ENCODE measurements around the gene GID8. TPM values are rescaled to one million over a fixed set of nuclear protein-coding genes. Genes with fewer than 3 reads are reported as not detected.

Gene GID8
- total and polyA plus RNA-seq, 2 of the 4 experiments (the other 2 are of a cell fraction), result 21.5 to 33.9 TPM

DNA sequence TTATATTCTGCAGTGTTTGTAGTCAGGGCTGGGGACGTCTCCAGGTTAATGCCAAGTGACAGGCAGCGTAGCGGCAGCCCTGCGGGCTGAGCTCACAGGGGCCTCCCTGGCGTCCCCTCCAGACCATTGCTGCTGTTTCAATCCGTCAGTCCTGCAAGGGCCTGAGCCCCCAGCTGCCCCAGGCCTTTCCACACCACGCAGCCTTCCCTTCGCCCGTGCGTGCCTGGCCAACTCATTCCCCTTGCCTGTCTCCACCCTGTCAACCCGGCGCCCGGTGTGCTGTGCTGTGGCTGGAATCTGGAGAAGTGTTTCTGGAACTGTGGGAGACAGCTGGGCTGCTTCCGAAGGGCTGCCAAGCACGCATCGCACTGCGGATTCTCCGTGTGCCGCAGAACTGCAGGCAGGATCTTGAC, 56.9 kb downstream of the GID8 start:
- H3K9ac ChIP-seq (ENCODE audit: low read depth, low read length), result no peak overlapping the region
- no peak overlapping the region for H3K4me2 ChIP-seq (ENCODE audit: low read depth, low read length)
- no peak overlapping the region for H2BK20ac ChIP-seq (ENCODE audit: low read depth, low read length)
- H3K14ac ChIP-seq (replicated peaks; ENCODE audit: low read depth, low read length), result no peak overlapping the region
- intact Hi-C loops (cut with micrococcal nuclease) (no loop called here), dilution Hi-C loops (cut with HindIII; ENCODE audit: low sequenced_read_pairs, unreplicated experiment) (no loop called here), in situ Hi-C loops (cut with MboI; ENCODE audit: low sequenced_read_pairs) (no loop called here)
- H2BK5ac ChIP-seq (ENCODE audit: low read depth, low read length, poor library complexity, severe bottlenecking), result no peak overlapping the region
- no peak overlapping the region for H2AK9ac ChIP-seq (replicated peaks; ENCODE audit: low read depth, low read length, poor library complexity)
- no peak overlapping the region for H2BK15ac ChIP-seq (ENCODE audit: low read depth, low read length)
- H3K56ac ChIP-seq (ENCODE audit: extremely low read depth, insufficient read depth, low read length), result no peak overlapping the region
- CTCF ChIA-PET, result no interaction called here
- H3K9me1 ChIP-seq (ENCODE audit: insufficient read depth, low read length), result no peaks in the 10 kb centered on the region
- no peaks in the 10 kb centered on the region for H3K79me1 ChIP-seq (ENCODE audit: low read depth in 1 of 2, low read length in 2 of 2)
- H2AFZ ChIP-seq (replicated peaks; ENCODE audit: low read length, poor library complexity), result no peak overlapping the region
- POLR2A ChIA-PET (ENCODE audit: unreplicated experiment), result no interaction called here
- no peak overlapping the region for H3K4me3 ChIP-seq (ENCODE audit: insufficient read depth, low read depth, low read length)
- H4K5ac ChIP-seq (ENCODE audit: low read depth, low read length), result no peak overlapping the region
- peaks cover 80% of the 10 kb centered on the region for H3K27me3 ChIP-seq (ENCODE audit: control insufficient read depth, insufficient read depth, low read length)
- WGBS, 2 experiments (ENCODE audit: extremely low coverage in 2 of 2, insufficient read length in 1 of 2), result 40% methylated on average over 5 of the region's 19 CpGs; no CpG with 5 or more reads in 1 of the 2 experiments
- H4K91ac ChIP-seq (ENCODE audit: insufficient read depth, low read depth, low read length), result no peak overlapping the region
- H4K20me1 ChIP-seq (ENCODE audit: insufficient read depth, low read length), result no peaks in the 10 kb centered on the region
- H4K8ac ChIP-seq (ENCODE audit: low read depth in 2 of 2, low read length in 2 of 2), result no peak overlapping the region
- no peaks in the 10 kb centered on the region for H3K36me3 ChIP-seq (ENCODE audit: control insufficient read depth, insufficient read depth, low read length)
- no TSS peak for BruUV-seq (replicated peaks)
- DNase-seq (no peak), ATAC-seq (ENCODE audit: low read depth) (no peak)
- no peak for TF ChIP-seq USF2 (IDR thresholded peaks at IDR 0.05; ENCODE audit: low read depth, low read length)
- TF ChIP-seq RFX5 (IDR thresholded peaks at IDR 0.05; ENCODE audit: low read depth, low read length), result no peak
- TF ChIP-seq BHLHE40 (IDR thresholded peaks at IDR 0.05; ENCODE audit: low read depth, low read length), result no peak
- no peak for TF ChIP-seq RAD21 (IDR thresholded peaks at IDR 0.05; ENCODE audit: low read length)
- TF ChIP-seq POLR2A (IDR thresholded peaks at IDR 0.05; ENCODE audit: low read depth, low read length), result no peak
- no peak for TF ChIP-seq CTCF (conservative IDR thresholded peaks at IDR 0.05; ENCODE audit: low read depth, low read length)
- TF ChIP-seq RCOR1 (IDR thresholded peaks at IDR 0.05; ENCODE audit: insufficient replicate concordance, low read length), result no peak
- no peak for TF ChIP-seq CEBPB (IDR thresholded peaks at IDR 0.05; ENCODE audit: low read depth, low read length)
- TF ChIP-seq SMC3 (IDR thresholded peaks at IDR 0.05; ENCODE audit: low read depth, low read length), result no peak
- TF ChIP-seq FOS (IDR thresholded peaks at IDR 0.05; ENCODE audit: low read depth, low read length), result no peak
- no peak for TF ChIP-seq NFE2L2 (IDR thresholded peaks at IDR 0.05; ENCODE audit: low read depth, low read length)
- no peak for TF ChIP-seq MAFK (IDR thresholded peaks at IDR 0.05; ENCODE audit: low read depth, low read length)
- TF ChIP-seq CHD1 (IDR thresholded peaks at IDR 0.05; ENCODE audit: low read depth, low read length), result no peak
- no peak for TF ChIP-seq MAZ (IDR thresholded peaks at IDR 0.05; ENCODE audit: borderline replicate concordance, low read depth, low read length)
- TF ChIP-seq ELK1 (IDR thresholded peaks at IDR 0.05; ENCODE audit: borderline replicate concordance, low read depth, low read length), result no peak
- no peak for TF ChIP-seq MXI1 (IDR thresholded peaks at IDR 0.05; ENCODE audit: borderline replicate concordance, low read depth, low read length)
- H3K9me3 ChIP-seq (ENCODE audit: control insufficient read depth, insufficient read depth, low read length), result no peaks in the 10 kb centered on the region
- H3K23ac ChIP-seq (ENCODE audit: low read depth, low read length), result no peak overlapping the region
- H2BK120ac ChIP-seq (ENCODE audit: low read depth, low read length), result no peak overlapping the region
- no peaks in the 10 kb centered on the region for H3K4me1 ChIP-seq (ENCODE audit: control insufficient read depth, insufficient read depth, low read length)
- no peak overlapping the region for H3K27ac ChIP-seq (ENCODE audit: insufficient read depth, low read length)
- H3K4ac ChIP-seq (ENCODE audit: low read depth, low read length), result no peak overlapping the region
- H3K18ac ChIP-seq (ENCODE audit: low read depth, low read length), result no peak overlapping the region
- no peak overlapping the region for H2AK5ac ChIP-seq (ENCODE audit: low read depth, low read length)

All from IMR-90 (cell line).